Neural progenitor cell (in vitro differentiated cells): ENCODE results near the gene BLTP3A. TPM values are rescaled to one million over a fixed set of nuclear protein-coding genes. Genes with fewer than 3 reads are reported as not detected.

Source experiments
- DNase-seq: peaks from one replicate; pipeline ENCODE4 v3.0.0-alpha.2; 2016; ENCODE audit warnings: low spot score
- H2AFZ ChIP-seq: fragments of 200-600 bp; sonication (generic); replicated peaks from 2 replicates; pipeline ENCODE4 v1.6.1; 2016; ENCODE audit warnings: antibody characterized with exemption
- H3F3A ChIP-seq: fragments of 200-600 bp; sonication (generic); 2 replicates; pipeline ENCODE4 v1.6.1; 2016; ENCODE audit warnings: antibody characterized with exemption, low read depth
- H3K27ac ChIP-seq: fragments of 200-600 bp; sonication (generic); 2 replicates; pipeline ENCODE4 v1.5.1; 2016; ENCODE audit warnings: mild to moderate bottlenecking
- H3K27me3 ChIP-seq: fragments of 200-600 bp; sonication (generic); 2 replicates; pipeline ENCODE4 v1.6.1; 2016; ENCODE audit warnings: mild to moderate bottlenecking, moderate library complexity
- H3K36me3 ChIP-seq: fragments of 200-600 bp; sonication (generic); 2 replicates; pipeline ENCODE4 v1.5.1; 2016
- H3K4me1 ChIP-seq: fragments of 200-600 bp; sonication (generic); 2 replicates; pipeline ENCODE4 v1.6.1; 2016; ENCODE audit warnings: mixed run types
- H3K4me2 ChIP-seq: fragments of 200-600 bp; sonication (generic); 2 replicates; pipeline ENCODE4 v1.6.1; 2016
- H3K4me3 ChIP-seq: fragments of 200-600 bp; sonication (generic); 2 replicates; pipeline ENCODE4 v1.5.1; 2016
- H3K79me2 ChIP-seq: fragments of 200-600 bp; sonication (generic); 2 replicates; pipeline ENCODE4 v1.6.1; 2016; ENCODE audit warnings: low read depth
- H3K9ac ChIP-seq: fragments of 200-600 bp; sonication (generic); 2 replicates; pipeline ENCODE4 v1.6.1; 2016
- H3K9me3 ChIP-seq: fragments of 200-600 bp; sonication (generic); 2 replicates; pipeline ENCODE4 v1.5.1; 2016; ENCODE audit warnings: low read depth
- H4K20me1 ChIP-seq: fragments of 200-600 bp; sonication (generic); 2 replicates; pipeline ENCODE4 v1.6.1; 2016; ENCODE audit warnings: low read depth
- H3K27ac Mint-ChIP-seq: 3 replicates; pipeline ENCODE4 v1.8.0; 2021; ENCODE audit warnings: mixed read lengths
- H3K27me3 Mint-ChIP-seq: 2 replicates; pipeline ENCODE4 v1.8.0; 2022; ENCODE audit warnings: low read depth, mild to moderate bottlenecking, inconsistent platforms, moderate library complexity, mixed read lengths; ENCODE audit not compliant: insufficient read depth
- H3K36me3 Mint-ChIP-seq: 3 replicates; pipeline ENCODE4 v1.8.0; 2021; ENCODE audit warnings: mixed read lengths
- H3K4me1 Mint-ChIP-seq: 3 replicates; pipeline ENCODE4 v1.8.0; 2021; ENCODE audit warnings: mixed read lengths
- H3K4me3 Mint-ChIP-seq: 3 replicates; pipeline ENCODE4 v1.8.0; 2021; ENCODE audit warnings: mild to moderate bottlenecking, moderate library complexity, mixed read lengths
- H3K9me3 Mint-ChIP-seq: 3 replicates; pipeline ENCODE4 v1.8.0; 2020; ENCODE audit warnings: mixed read lengths
- CTCF ChIP-seq: fragments of 200-600 bp; sonication (generic); IDR thresholded peaks from 2 replicates; pipeline ENCODE4 v1.5.1; 2017; ENCODE audit warnings: antibody characterized with exemption, mild to moderate bottlenecking
- EZH2 ChIP-seq: fragments of 200-600 bp; sonication (generic); IDR thresholded peaks from 2 replicates; pipeline ENCODE4 v1.6.1; 2017; ENCODE audit warnings: antibody characterized with exemption, mild to moderate bottlenecking, moderate library complexity
- EZH2phosphoT487 ChIP-seq: fragments of 200-600 bp; sonication (generic); IDR thresholded peaks from 2 replicates; pipeline ENCODE4 v1.6.1; 2017; ENCODE audit warnings: antibody characterized with exemption
- total RNA-seq: library from RNA; depleted of rRNA; stranded (reverse); fragments of >200 nt; gene quantifications from 2 replicates; pipeline ENCODE4 v1.2.3, GENCODE V29; 2015; ENCODE audit warnings: low replicate concordance

BLTP3A gene
- total RNA-seq, 1 donor from 2014 or later: 13.8 TPM

DNA sequence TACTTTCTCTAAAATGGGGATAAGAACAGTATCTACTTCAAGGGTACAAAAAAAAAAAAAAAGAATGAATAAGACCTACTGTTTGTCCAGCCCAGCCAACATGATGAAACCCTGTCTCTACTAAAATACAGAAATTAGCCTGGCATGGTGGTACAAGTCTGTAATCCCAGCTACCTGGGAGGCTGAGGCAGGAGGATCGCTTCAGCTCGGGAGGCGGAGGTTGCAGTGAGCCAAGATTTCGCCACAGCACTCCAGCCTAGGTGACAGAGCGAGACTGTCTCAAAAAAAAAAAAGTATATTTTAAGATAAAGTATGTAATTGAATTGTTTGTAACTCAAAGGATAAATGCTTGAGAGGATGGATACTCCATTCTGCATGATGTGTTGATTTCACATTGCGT is 2.0 kb downstream of the BLTP3A start:
- no peaks in the 10 kb centered on the region for H3K36me3 Mint-ChIP-seq
- H3K27me3 ChIP-seq: no peaks in the 10 kb centered on the region
- H3K9ac ChIP-seq: no peak overlapping the region
- H3K4me2 ChIP-seq: no peak overlapping the region
- DNase-seq: no peak
- peaks cover 2% of the 10 kb centered on the region for H3K27me3 Mint-ChIP-seq
- TF ChIP-seq EZH2phosphoT487 (no peak), CTCF (no peak), EZH2 (no peak)
- peak overlapping the region; percentile 99 for H3K4me3 ChIP-seq
- peaks cover 20% of the 10 kb centered on the region for H3K4me1 Mint-ChIP-seq
- H2AFZ ChIP-seq: no peak overlapping the region
- no peaks in the 10 kb centered on the region for H3K9me3 ChIP-seq
- H3K4me1 ChIP-seq: peaks cover 13% of the 10 kb centered on the region
- no peaks in the 10 kb centered on the region for H3K36me3 ChIP-seq
- peaks cover 9% of the 10 kb centered on the region for H4K20me1 ChIP-seq
- peaks cover 65% of the 10 kb centered on the region for H3K79me2 ChIP-seq
- H3K4me3 Mint-ChIP-seq: peak overlapping the region; percentile 95
- no peak overlapping the region for H3K27ac Mint-ChIP-seq
- no peak overlapping the region for H3K27ac ChIP-seq
- no peaks in the 10 kb centered on the region for H3K9me3 Mint-ChIP-seq
- H3F3A ChIP-seq: peaks cover 16% of the 10 kb centered on the region

GRCh38 chr6:34795836-34796425 is 4.0 kb downstream of the BLTP3A start:
- no peak overlapping the region for H3K4me3 Mint-ChIP-seq

GRCh38 chr6:34798057-34798456 is 6.2 kb downstream of the BLTP3A start:
- H3K4me3 Mint-ChIP-seq: no peak overlapping the region
- no peak overlapping the region for H3K4me2 ChIP-seq
- no peak overlapping the region for H3K27ac ChIP-seq
- H3K79me2 ChIP-seq: peaks cover 95% of the 10 kb centered on the region
- H3K27ac Mint-ChIP-seq: no peak overlapping the region
- no peaks in the 10 kb centered on the region for H3K9me3 Mint-ChIP-seq
- peaks cover 24% of the 10 kb centered on the region for H4K20me1 ChIP-seq
- peaks cover 3% of the 10 kb centered on the region for H3K36me3 Mint-ChIP-seq
- H3K4me1 ChIP-seq: peaks cover 6% of the 10 kb centered on the region
- H3K9me3 ChIP-seq: no peaks in the 10 kb centered on the region
- no peak overlapping the region for H3K9ac ChIP-seq
- H3K36me3 ChIP-seq: no peaks in the 10 kb centered on the region
- peaks cover 5% of the 10 kb centered on the region for H3F3A ChIP-seq
- H3K27me3 Mint-ChIP-seq: no peaks in the 10 kb centered on the region
- H3K27me3 ChIP-seq: no peaks in the 10 kb centered on the region
- H2AFZ ChIP-seq: no peak overlapping the region
- peaks cover 13% of the 10 kb centered on the region for H3K4me1 Mint-ChIP-seq
- TF ChIP-seq EZH2phosphoT487 (no peak), EZH2 (no peak), CTCF (no peak)
- DNase-seq: no peak
- H3K4me3 ChIP-seq: no peak overlapping the region

More at GRCh38 chr6:34795836-34796425, 4.0 kb downstream of the BLTP3A start:
- no peaks in the 10 kb centered on the region for H3K27me3 ChIP-seq
- H3K27ac ChIP-seq: no peak overlapping the region
- no peaks in the 10 kb centered on the region for H3K9me3 ChIP-seq
- Mint-ChIP-seq H3K9me3 (no peaks in the 10 kb centered on the region), H3K27me3 (no peaks in the 10 kb centered on the region), H3K27ac (no peak overlapping the region), H3K4me1 (peaks cover 17% of the 10 kb centered on the region), H3K36me3 (no peaks in the 10 kb centered on the region)
- no peak overlapping the region for H3K4me2 ChIP-seq
- peaks cover 18% of the 10 kb centered on the region for H3F3A ChIP-seq
- peaks cover 12% of the 10 kb centered on the region for H3K4me1 ChIP-seq
- peaks cover 85% of the 10 kb centered on the region for H3K79me2 ChIP-seq
- TF ChIP-seq EZH2 (no peak), EZH2phosphoT487 (no peak), CTCF (no peak)
- H3K9ac ChIP-seq: no peak overlapping the region
- H3K4me3 ChIP-seq: no peak overlapping the region
- no peak overlapping the region for H2AFZ ChIP-seq
- no peak for DNase-seq
- H3K36me3 ChIP-seq: no peaks in the 10 kb centered on the region
- peaks cover 24% of the 10 kb centered on the region for H4K20me1 ChIP-seq
